ENCODE measurements around the gene ATP10D. TPM values are rescaled to one million over a fixed set of nuclear protein-coding genes. Genes with fewer than 3 reads are reported as not detected.

Gene ATP10D
- total RNA-seq, 1 experiment from 2014 or later = 3.8 TPM

DNA sequence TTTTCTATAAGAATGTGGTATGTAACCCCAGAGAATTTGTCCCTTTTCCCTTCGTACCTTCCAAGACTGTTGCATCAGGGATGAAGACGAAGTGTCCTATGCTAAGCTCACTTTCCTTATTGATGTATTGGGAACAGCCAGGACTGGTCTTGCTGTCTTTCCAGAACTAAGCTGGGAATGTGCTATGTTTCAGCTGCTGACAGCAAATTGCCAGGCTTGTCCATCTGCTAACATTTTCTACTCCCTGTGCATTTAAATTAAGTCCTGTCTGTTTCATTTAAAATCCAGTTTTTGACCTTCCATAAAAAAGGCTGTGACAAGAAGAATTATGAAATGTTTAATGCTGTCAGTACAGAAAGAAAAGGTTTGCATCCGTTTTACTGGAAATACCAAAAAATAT, 87.9 kb downstream of the ATP10D start:
- Histone ChIP-seq H2BK120ac (ENCODE audit: low read depth, low read length, poor library complexity, severe bottlenecking) (no peak overlapping the region), H3K27me3 (ENCODE audit: insufficient read depth, low read length) (no peaks in the 10 kb centered on the region), H3T11ph (ENCODE audit: low read length) (no peak overlapping the region), H2BK12ac (ENCODE audit: insufficient read length, low read depth, low read length) (no peak overlapping the region), H2AK5ac (ENCODE audit: insufficient read length, low read length) (no peak overlapping the region), H3K4me1 (ENCODE audit: insufficient read depth, low read length) (no peaks in the 10 kb centered on the region), H4K91ac (ENCODE audit: insufficient read length, low read depth, low read length) (no peak overlapping the region), H3K14ac (ENCODE audit: insufficient read depth, low read length) (no peak overlapping the region), H4K8ac (replicated peaks; ENCODE audit: insufficient read length, low read depth, low read length) (no peak overlapping the region), H3K79me1 (ENCODE audit: insufficient read depth, low read depth, low read length, poor library complexity, severe bottlenecking) (no peaks in the 10 kb centered on the region), H3K4ac (ENCODE audit: low read depth, low read length) (no peak overlapping the region), H4K5ac (ENCODE audit: insufficient read length, low read depth, low read length) (no peak overlapping the region), H3K4me2 (ENCODE audit: insufficient read depth, insufficient read length, low read length) (no peak overlapping the region), H3K56ac (ENCODE audit: insufficient read length, low read depth, low read length) (no peak overlapping the region), H3K23ac (ENCODE audit: insufficient read length, low read depth, low read length) (no peak overlapping the region), H3K18ac (ENCODE audit: insufficient read length, low read depth, low read length) (no peak overlapping the region), H2BK20ac (ENCODE audit: low read depth, low read length, poor library complexity, severe bottlenecking) (no peak overlapping the region), H4K20me1 (ENCODE audit: control insufficient read depth, insufficient read depth, insufficient read length) (no peaks in the 10 kb centered on the region), H3K79me2 (ENCODE audit: insufficient read depth, low read length) (no peaks in the 10 kb centered on the region), H3K9me3 (ENCODE audit: control insufficient read depth, low read depth, low read length) (no peaks in the 10 kb centered on the region), H2BK5ac (ENCODE audit: insufficient read length, low read length) (no peak overlapping the region), H3K27ac (ENCODE audit: insufficient read length, low read depth, low read length) (no peak overlapping the region), H3K9ac (ENCODE audit: extremely low read depth, insufficient read length, low read length) (no peak overlapping the region), H2AFZ (ENCODE audit: low read length) (no peak overlapping the region), H2BK15ac (ENCODE audit: low read depth, low read length) (no peak overlapping the region), H3K23me2 (ENCODE audit: insufficient read length, low read depth, low read length, poor library complexity, severe bottlenecking) (no peaks in the 10 kb centered on the region)
- DNase-seq = no peak
- TF ChIP-seq, protein P1, sequence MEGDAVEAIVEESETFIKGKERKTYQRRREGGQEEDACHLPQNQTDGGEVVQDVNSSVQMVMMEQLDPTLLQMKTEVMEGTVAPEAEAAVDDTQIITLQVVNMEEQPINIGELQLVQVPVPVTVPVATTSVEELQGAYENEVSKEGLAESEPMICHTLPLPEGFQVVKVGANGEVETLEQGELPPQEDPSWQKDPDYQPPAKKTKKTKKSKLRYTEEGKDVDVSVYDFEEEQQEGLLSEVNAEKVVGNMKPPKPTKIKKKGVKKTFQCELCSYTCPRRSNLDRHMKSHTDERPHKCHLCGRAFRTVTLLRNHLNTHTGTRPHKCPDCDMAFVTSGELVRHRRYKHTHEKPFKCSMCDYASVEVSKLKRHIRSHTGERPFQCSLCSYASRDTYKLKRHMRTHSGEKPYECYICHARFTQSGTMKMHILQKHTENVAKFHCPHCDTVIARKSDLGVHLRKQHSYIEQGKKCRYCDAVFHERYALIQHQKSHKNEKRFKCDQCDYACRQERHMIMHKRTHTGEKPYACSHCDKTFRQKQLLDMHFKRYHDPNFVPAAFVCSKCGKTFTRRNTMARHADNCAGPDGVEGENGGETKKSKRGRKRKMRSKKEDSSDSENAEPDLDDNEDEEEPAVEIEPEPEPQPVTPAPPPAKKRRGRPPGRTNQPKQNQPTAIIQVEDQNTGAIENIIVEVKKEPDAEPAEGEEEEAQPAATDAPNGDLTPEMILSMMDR (conservative IDR thresholded peaks at IDR 0.05) = no peak
- Mint-ChIP-seq H3K4me1 (no peaks in the 10 kb centered on the region), H3K4me3 (no peak overlapping the region), H3K36me3 (ENCODE audit: insufficient read depth in 1 of 3, low read depth in 3 of 3) (no peaks in the 10 kb centered on the region), H3K9me3 (no peaks in the 10 kb centered on the region), H3K27ac (no peak overlapping the region), H3K27me3 (ENCODE audit: low read depth) (no peaks in the 10 kb centered on the region)
- WGBS (ENCODE audit: extremely low coverage, insufficient read length, low lambda C conversion rate) = no CpG with 5 or more reads among the region's 3 CpGs
